Left ventricle myocardium superior (tissue), 1 donor: ENCODE data around the gene CHRDL2. TPM values are rescaled to one million over a fixed set of nuclear protein-coding genes. Genes with fewer than 3 reads are reported as not detected.

ENCODE experiments used
- ATAC-seq: fragments of 200-7000 bp; cut with Tn5 transposase; one replicate; pipeline ENCODE4 v1.9.1; 2020; ENCODE audit warnings: mild to moderate bottlenecking, moderate library complexity
- DNase-seq: peaks from one replicate; pipeline ENCODE4 v3.0.0-alpha.2; 2020
- intact Hi-C: fragments of 100-400 bp; cut with micrococcal nuclease; formaldehyde crosslinking; loops from one replicate; pipeline ENCODE4 v1.11.0; 2022
- microRNA-seq: library from miRNA; unstranded; fragments of <30 nt; microRNA quantifications from one replicate; pipeline ENCODE4 v1.2.0, GENCODE V29; 2020; ENCODE audit warnings: borderline number of aligned reads
- total RNA-seq: library from RNA; stranded (reverse); fragmentation: NEBNext Ultra II Directional; extraction: Animal tissue kit (Norgen Biotek cat#: 25700); gene quantifications from one replicate; pipeline ENCODE4 v1.2.1, GENCODE V29; 2021
- donor health status: DM: no; HTN: yes; CAD: no; lungs with severe emphysema.

Gene CHRDL2
- total RNA-seq, 1 donor from 2014 or later, result 3.9 TPM

- no peak for ATAC-seq
- no peak for DNase-seq
- intact Hi-C loops, result no loop called here
Observed at GRCh38 chr11:74647831-74648230, 83.4 kb downstream of the CHRDL2 start.

GRCh38 chr11:74647404-74647803 lies 83.8 kb downstream of the CHRDL2 start:
- intact Hi-C loops, result no loop called here
- DNase-seq (no peak), ATAC-seq (no peak)

GRCh38 chr11:74646954-74647353 lies 84.3 kb downstream of the CHRDL2 start:
- intact Hi-C loops, result no loop called here
- no peak for DNase-seq
- no peak for ATAC-seq

Small RNA genes lying within 50 kb of the gene (microRNA-seq; reads per million reads assigned to microRNA genes)
- gene MIR4696, result not detected

Other genes with a start within 250 kb of the CHRDL2 start
- 1.7 TPM for gene LIPT2, start 237.7 kb downstream of the CHRDL2 start, total RNA-seq
- gene POLD3, start 138.8 kb downstream of the CHRDL2 start, total RNA-seq, result 8.9 TPM
- gene RNF169, start 17.4 kb upstream of the CHRDL2 start, total RNA-seq, result 11.7 TPM
- gene XRRA1, start 217.7 kb upstream of the CHRDL2 start, total RNA-seq, result 7.3 TPM
- gene SPCS2, start 217.8 kb upstream of the CHRDL2 start, total RNA-seq, result 105 TPM